HCT116 (cell line): ENCODE measurements around the gene ZNF845.

Experiments
- EZH2 ChIP-seq: fragments of 200-600 bp; sonication (generic); IDR thresholded peaks from 2 replicates; pipeline ENCODE4 v1.6.1; 2017; ENCODE audit warnings: antibody characterized with exemption, mixed run types
- POLR2A ChIP-seq: IDR thresholded peaks from 2 replicates; pipeline ENCODE4 v1.7.0; 2011; ENCODE audit warnings: borderline replicate concordance; ENCODE audit not compliant: insufficient read depth, insufficient read length; ENCODE audit errors: extremely low read depth
- TF ChIP-seq, protein P1 (sequence below), 3 experiments: fragments of 200-600 bp in 1 of 3; sonication (generic) in 1 of 3; IDR thresholded peaks in 2 of 3; conservative IDR thresholded peaks in 1 of 3; 2 replicates each; pipeline ENCODE4 v1.5.1; 2012 to 2017; ENCODE audit warnings: low read depth in 2 of 3, low read length in 2 of 3, antibody characterized with exemption in 1 of 3, borderline replicate concordance in 1 of 3, control low read depth in 1 of 3, mild to moderate bottlenecking in 1 of 3, mixed read lengths in 1 of 3, mixed run types in 1 of 3, moderate library complexity in 1 of 3; ENCODE audit not compliant: insufficient read depth in 1 of 3
- TF ChIP-seq, protein P2 (sequence below): IDR thresholded peaks from 2 replicates; pipeline ENCODE4 v1.6.1; 2012

DNA sequence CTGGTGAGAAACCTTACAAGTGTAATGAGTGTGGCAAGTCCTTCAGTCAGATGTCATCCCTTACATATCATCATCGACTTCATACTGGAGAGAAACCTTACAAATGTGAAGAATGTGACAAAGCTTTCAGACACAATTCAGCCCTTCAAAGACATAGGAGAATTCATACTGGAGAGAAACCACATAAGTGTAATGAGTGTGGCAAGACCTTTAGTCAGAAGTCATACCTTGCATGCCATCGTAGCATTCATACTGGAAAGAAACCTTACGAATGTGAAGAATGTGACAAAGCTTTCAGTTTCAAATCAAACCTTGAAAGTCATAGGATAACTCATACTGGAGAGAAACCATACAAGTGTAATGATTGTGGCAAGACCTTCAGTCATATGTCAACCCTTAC lies 47.8 kb downstream of the ZNF845 start:
- TF ChIP-seq POLR2A (no peak), EZH2 (no peak)
- TF ChIP-seq, protein P1, sequence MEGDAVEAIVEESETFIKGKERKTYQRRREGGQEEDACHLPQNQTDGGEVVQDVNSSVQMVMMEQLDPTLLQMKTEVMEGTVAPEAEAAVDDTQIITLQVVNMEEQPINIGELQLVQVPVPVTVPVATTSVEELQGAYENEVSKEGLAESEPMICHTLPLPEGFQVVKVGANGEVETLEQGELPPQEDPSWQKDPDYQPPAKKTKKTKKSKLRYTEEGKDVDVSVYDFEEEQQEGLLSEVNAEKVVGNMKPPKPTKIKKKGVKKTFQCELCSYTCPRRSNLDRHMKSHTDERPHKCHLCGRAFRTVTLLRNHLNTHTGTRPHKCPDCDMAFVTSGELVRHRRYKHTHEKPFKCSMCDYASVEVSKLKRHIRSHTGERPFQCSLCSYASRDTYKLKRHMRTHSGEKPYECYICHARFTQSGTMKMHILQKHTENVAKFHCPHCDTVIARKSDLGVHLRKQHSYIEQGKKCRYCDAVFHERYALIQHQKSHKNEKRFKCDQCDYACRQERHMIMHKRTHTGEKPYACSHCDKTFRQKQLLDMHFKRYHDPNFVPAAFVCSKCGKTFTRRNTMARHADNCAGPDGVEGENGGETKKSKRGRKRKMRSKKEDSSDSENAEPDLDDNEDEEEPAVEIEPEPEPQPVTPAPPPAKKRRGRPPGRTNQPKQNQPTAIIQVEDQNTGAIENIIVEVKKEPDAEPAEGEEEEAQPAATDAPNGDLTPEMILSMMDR (IDR thresholded peaks at IDR 0.05 in 2 of 3, conservative IDR thresholded peaks at IDR 0.05 in 1 of 3; ENCODE audit: borderline replicate concordance in 1 of 3, insufficient read depth in 1 of 3, low read depth in 2 of 3, low read length in 2 of 3): no peak
- TF ChIP-seq, protein P2, sequence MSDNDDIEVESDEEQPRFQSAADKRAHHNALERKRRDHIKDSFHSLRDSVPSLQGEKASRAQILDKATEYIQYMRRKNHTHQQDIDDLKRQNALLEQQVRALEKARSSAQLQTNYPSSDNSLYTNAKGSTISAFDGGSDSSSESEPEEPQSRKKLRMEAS: no peak
